ENCODE data around the gene SCUBE3. TPM values are rescaled to one million over a fixed set of nuclear protein-coding genes. Genes with fewer than 3 reads are reported as not detected.
A peak's percentile ranks its signal among the peaks of the same experiment; 100 is the strongest.

The SCUBE3 gene
- total and polyA plus RNA-seq, 2 of the 13 experiments (the other 11 are each of a cell fraction or from before 2014, with no cell fraction given) = not detected

GRCh38 chr6:35297601-35298481 is 84.1 kb downstream of the SCUBE3 start, which contains the start of gene DEF6 (continued):
- TF ChIP-seq ISX (CRISPR knock-in tag; conservative IDR thresholded peaks at IDR 0.05) (no peak), ZBTB7B (CRISPR knock-in tag; IDR thresholded peaks at IDR 0.05) (peak; percentile 68), CBX5 (CRISPR knock-in tag; IDR thresholded peaks at IDR 0.05; ENCODE audit: borderline replicate concordance) (peak; percentile 80; the same call in 1 of the 2 replicates), ATF5 (CRISPR knock-in tag; IDR thresholded peaks at IDR 0.05; ENCODE audit: low read depth) (peak; percentile 91; the same call in 1 of the 2 replicates), ZNF570 (CRISPR knock-in tag; IDR thresholded peaks at IDR 0.05; ENCODE audit: borderline replicate concordance) (0 out of 2 replicates have a peak, but pooled peaks have one; percentile 64), NCOR1 (IDR thresholded peaks at IDR 0.05; ENCODE audit: borderline replicate concordance, low read length) (no peak), GATAD1 (CRISPR knock-in tag; IDR thresholded peaks at IDR 0.05) (peak; percentile 79), NFYC (CRISPR knock-in tag; IDR thresholded peaks at IDR 0.05) (peak; percentile 23; the same call in 1 of the 2 replicates), NONO (IDR thresholded peaks at IDR 0.05) (no peak), NONO (CRISPR knock-in tag; conservative IDR thresholded peaks at IDR 0.05) (peak; percentile 91), KAT8 (CRISPR knock-in tag; IDR thresholded peaks at IDR 0.05) (peak; percentile 87), BCL3 (CRISPR knock-in tag; IDR thresholded peaks at IDR 0.05) (peak; percentile 72; the same call in 1 of the 2 replicates), ZNF326 (CRISPR knock-in tag; IDR thresholded peaks at IDR 0.05; ENCODE audit: borderline replicate concordance) (no peak; the same call in 1 of the 2 replicates), FOSL2 (CRISPR knock-in tag; IDR thresholded peaks at IDR 0.05) (peak; percentile 69), ONECUT2 (CRISPR knock-in tag; IDR thresholded peaks at IDR 0.05) (0 out of 2 replicates have a peak, but pooled peaks have one; percentile 7), SALL1 (CRISPR knock-in tag; IDR thresholded peaks at IDR 0.05) (peak; percentile 85), SAFB2 (CRISPR knock-in tag; IDR thresholded peaks at IDR 0.05; ENCODE audit: borderline replicate concordance, low read depth) (no peak; the same call in none of the 2 replicates), RXRB (CRISPR knock-in tag; IDR thresholded peaks at IDR 0.05; ENCODE audit: borderline replicate concordance) (peak; percentile 68; the same call in 1 of the 2 replicates), TCF7L2 (IDR thresholded peaks at IDR 0.05; ENCODE audit: low read depth, low read length) (no peak), SMC3 (IDR thresholded peaks at IDR 0.05; ENCODE audit: low read length) (peak; percentile 94), JUN (CRISPR knock-in tag; IDR thresholded peaks at IDR 0.05) (peak; percentile 62; the same call in 1 of the 2 replicates), THAP11 (CRISPR knock-in tag; IDR thresholded peaks at IDR 0.05) (peak; percentile 79), ZNF383 (CRISPR knock-in tag; IDR thresholded peaks at IDR 0.05; ENCODE audit: borderline replicate concordance) (peak; percentile 90; the same call in 1 of the 2 replicates), ZNF30 (CRISPR knock-in tag; IDR thresholded peaks at IDR 0.05) (no peak)
- TF ChIP-seq, protein P1, sequence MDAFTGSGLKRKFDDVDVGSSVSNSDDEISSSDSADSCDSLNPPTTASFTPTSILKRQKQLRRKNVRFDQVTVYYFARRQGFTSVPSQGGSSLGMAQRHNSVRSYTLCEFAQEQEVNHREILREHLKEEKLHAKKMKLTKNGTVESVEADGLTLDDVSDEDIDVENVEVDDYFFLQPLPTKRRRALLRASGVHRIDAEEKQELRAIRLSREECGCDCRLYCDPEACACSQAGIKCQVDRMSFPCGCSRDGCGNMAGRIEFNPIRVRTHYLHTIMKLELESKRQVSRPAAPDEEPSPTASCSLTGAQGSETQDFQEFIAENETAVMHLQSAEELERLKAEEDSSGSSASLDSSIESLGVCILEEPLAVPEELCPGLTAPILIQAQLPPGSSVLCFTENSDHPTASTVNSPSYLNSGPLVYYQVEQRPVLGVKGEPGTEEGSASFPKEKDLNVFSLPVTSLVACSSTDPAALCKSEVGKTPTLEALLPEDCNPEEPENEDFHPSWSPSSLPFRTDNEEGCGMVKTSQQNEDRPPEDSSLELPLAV (CRISPR knock-in tag; conservative IDR thresholded peaks at IDR 0.05; ENCODE audit: low read depth) = no peak
- TF ChIP-seq, protein P2, sequence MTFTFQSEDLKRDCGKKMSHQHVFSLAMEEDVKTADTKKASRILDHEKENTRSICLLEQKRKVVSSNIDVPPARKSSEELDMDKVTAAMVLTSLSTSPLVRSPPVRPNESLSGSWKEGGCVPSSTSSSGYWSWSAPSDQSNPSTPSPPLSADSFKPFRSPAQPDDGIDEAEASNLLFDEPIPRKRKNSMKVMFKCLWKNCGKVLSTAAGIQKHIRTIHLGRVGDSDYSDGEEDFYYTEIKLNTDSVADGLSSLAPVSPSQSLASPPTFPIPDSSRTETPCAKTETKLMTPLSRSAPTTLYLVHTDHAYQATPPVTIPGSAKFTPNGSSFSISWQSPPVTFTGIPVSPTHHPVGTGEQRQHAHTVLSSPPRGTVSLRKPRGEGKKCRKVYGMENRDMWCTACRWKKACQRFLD (CRISPR knock-in tag; IDR thresholded peaks at IDR 0.05; ENCODE audit: borderline replicate concordance) = 0 out of 2 replicates have a peak, but pooled peaks have one; percentile 78
